GM18505 (cell line): ENCODE measurements around the gene FRMD6.
"Not testable (repeated sequence)": the region's sequence is repeated elsewhere in the genome, so short reads cannot be mapped to it uniquely, and the experiment has no call there.

Source experiments
- ATAC-seq: cut with Tn5 transposase; IDR thresholded peaks from one replicate; pipeline ENCODE4 v1.9.1; 2021; ENCODE audit not compliant: unreplicated experiment
- POLR2A ChIP-seq: IDR thresholded peaks from 4 replicates; pipeline ENCODE4 v1.6.1; 2011; ENCODE audit warnings: borderline replicate concordance; ENCODE audit not compliant: insufficient read depth, insufficient read length; ENCODE audit errors: extremely low read depth

FRMD6 gene

GRCh38 chr14:51725061-51725460 is 73.4 kb downstream of the FRMD6 start:
- no peak for ATAC-seq
- TF ChIP-seq POLR2A: no peak

DNA sequence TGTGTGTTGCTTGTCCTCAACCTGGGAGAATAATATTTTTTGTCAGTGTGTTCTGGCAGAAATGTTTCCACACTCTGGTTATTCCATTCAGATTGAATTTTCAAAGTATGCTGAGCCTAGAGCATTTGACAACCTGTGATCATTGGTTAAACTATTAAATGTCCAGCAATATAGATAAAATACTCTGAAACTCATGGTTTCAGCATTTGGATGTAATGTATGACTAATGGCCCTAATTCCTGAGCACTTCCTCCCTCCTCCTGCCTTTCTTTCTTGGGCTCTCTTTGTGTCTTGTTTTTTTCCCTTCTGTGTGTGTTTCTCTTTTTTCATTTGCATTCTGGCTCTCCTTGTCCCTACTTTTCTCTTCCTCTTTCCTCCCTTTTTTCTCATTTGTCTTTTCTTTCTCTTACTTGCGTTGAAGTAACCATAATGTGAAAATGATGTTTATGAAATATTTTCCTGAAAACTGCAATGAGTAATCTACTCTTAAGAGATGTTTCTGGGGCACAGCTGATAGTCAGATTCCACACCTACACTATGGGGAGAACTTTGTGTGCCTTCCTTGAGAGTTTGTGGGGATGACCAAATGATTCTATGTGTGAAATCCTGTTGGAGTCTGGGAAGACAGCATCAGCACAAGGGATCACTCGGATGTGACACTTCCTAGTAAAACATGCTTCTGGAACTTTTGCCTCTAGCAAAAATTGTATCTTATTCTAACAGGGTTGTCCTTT is 74.6 kb downstream of the FRMD6 start:
- TF ChIP-seq POLR2A: no peak
- no peak for ATAC-seq

- ATAC-seq: no peak
- no peak for TF ChIP-seq POLR2A
Observed at GRCh38 chr14:51727526-51727925, 75.8 kb downstream of the FRMD6 start.

GRCh38 chr14:51730098-51730497 is 78.4 kb downstream of the FRMD6 start:
- no peak for ATAC-seq
- TF ChIP-seq POLR2A: no peak

DNA sequence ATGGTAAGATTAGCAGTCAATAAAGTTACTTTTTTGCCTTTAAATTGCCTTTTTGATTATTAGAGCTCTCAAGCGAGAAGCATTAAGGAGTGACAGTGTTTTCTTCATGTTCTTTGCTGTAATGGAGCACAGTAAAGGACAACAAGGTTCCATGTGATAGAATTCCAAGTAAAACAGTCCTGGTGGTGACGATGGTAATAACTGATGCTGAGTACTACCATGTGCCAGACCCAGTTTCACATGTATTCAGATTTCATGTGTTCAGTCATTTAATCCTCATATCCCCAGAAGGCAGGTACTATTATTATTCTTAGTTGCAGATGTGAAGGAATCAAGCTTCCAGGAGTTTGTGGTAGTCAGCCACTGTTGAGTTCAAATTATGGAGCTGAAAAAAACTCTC is 79.0 kb downstream of the FRMD6 start:
- no peak for TF ChIP-seq POLR2A
- ATAC-seq: no peak

DNA sequence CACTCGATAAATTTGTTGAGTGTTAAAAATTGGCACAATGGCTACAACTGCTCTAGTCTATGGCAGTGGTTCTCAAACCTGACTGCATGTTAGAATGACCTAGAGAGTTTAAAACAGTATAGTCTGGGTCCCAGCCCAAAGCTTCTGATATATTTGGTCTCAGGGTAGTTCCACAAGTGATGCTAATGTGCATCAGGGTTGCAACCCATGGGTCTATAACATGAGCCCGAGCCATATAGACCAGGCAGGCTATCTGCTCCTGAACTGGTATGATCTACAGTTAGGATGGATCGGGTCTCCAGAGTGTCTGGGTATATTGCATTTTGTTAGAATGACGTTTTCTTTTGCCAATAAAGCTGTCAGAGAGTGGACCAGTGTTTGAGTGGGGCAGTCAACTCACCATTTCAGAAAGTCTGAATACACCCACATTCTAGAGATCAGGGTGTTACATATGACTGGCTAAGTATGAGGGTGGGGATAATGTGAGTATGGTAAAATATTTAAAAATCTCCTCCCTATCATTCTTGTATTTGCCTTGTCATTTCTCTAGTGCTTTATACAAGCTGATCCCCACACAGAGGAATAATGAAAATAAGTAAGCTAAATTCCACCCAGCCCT is 80.9 kb downstream of the FRMD6 start:
- TF ChIP-seq POLR2A: no peak
- ATAC-seq: no peak

GRCh38 chr14:51733147-51733546 is 81.4 kb downstream of the FRMD6 start:
- no peak for TF ChIP-seq POLR2A
- no peak for ATAC-seq

GRCh38 chr14:51735851-51736250 is 84.1 kb downstream of the FRMD6 start:
- no peak for ATAC-seq
- no peak for TF ChIP-seq POLR2A

DNA sequence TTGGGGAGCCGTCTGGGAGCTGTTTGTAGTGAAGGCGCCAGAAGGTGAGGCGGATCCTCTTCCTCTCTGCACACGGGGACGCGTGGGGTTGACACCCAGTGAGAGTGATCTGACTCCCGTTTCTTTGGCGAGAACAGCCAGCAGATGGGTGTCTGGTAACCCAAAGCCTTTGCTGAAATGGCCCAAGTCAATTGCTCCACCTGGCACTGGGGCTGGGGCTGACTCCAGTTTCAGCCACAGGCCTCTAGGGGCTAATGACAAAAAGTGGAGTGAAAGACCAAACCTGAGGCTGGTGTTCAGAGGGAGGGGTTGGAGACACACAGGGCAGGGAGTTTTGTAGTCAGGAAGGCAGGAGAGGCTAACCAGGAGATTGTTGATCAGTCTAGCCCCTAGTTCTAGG is 87.0 kb downstream of the FRMD6 start:
- TF ChIP-seq POLR2A: no peak
- ATAC-seq: no peak

- no peak for ATAC-seq
Observed at GRCh38 chr14:51743588-51744000, 91.9 kb downstream of the FRMD6 start.

DNA sequence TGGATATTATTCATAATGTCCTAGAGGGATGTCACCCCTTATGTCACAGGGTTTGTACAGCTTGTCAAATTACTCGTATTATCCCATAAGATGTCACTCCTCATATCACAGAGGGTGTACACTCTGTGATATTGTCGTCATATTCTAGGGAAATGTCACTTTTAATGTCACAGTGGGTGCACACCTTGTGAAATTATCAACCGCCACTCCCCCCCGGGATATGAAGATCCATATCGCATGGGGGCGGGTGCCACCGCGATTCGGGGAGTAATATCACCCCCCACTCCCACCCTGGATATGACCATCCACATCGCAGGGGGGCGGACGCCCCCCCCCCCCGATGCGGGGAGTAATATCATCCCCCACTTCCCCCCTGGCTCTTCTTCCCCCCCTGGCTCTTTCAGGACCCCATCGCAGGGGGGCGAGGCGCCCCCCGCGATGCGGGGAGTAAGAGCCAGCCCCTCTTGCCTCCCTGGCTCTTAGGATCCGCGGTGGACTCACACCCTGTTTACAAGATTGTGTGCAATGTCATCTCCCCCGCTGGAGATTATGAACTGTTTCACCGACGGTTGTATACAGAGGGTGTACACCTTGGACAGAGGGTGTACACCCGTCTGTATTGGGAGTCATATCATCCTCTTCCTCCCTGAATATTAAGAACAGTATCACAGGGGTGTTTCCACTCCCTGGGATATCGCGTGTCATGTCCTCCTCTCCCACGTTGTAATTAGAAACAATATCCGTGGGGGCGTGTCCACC is 92.8 kb downstream of the FRMD6 start:
- no peak for TF ChIP-seq POLR2A
- ATAC-seq: no peak

More at GRCh38 chr14:51743588-51744000, 91.9 kb downstream of the FRMD6 start:
- TF ChIP-seq POLR2A: no peak

DNA sequence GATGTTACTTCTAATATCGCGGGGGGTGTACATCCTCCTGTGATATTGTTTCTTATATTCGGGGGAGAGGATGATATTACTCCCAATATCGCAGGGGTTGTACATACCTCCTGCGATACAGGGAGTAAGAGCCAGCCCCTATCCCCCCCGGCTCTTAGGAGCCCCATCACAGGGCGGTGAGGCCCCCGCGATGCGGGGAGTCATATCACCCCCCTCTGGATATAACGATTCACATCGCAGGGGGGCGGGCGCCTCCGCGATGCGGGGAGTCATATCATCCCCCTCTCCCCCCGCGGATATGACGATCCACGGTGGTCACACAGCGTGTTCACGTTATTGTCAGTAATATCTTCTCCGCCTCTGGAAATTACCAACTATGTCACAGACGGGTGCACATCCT is 95.1 kb downstream of the FRMD6 start:
- not testable (repeated sequence) for ATAC-seq

GRCh38 chr14:51750542-51750941 is 98.8 kb downstream of the FRMD6 start:
- TF ChIP-seq POLR2A: no peak
- no peak for ATAC-seq

GRCh38 chr14:51751611-51752345 is 100.1 kb downstream of the FRMD6 start:
- ATAC-seq: not testable (repeated sequence)

DNA sequence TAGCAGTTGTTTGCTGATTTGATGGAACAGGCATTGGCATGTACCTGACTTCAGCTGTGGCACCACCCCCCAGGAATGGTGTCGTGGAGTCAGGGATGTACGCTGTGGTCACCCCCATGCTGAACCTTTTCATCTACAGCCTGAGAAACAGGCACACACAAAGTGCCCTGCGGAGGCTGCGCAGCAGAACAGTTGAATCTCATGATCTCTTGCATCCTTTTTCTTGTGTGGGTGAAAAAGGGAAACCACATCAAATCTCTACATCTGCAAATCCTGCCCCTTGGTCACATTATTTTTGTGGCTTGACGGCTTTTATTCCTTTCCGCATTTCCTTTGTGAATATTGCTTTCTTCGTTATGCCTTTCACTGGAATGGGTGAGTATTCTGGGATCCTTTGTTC is 106.0 kb downstream of the FRMD6 start:
- ATAC-seq: not testable (repeated sequence)
